Endothelial cell of umbilical vein (primary cell): ENCODE results near the gene TMEM267.

Source experiments
- CTCF ChIP-seq, 2 donors: IDR thresholded peaks; 1 replicate in 1 of 2; 2 replicates in 1 of 2; pipeline ENCODE4 v1.5.1; 2011; ENCODE audit warnings: low read length in 2 of 2, mild to moderate bottlenecking in 2 of 2, moderate library complexity in 2 of 2, control low read depth in 1 of 2, inconsistent platforms in 1 of 2, low read depth in 1 of 2; ENCODE audit not compliant: insufficient read depth in 1 of 2; ENCODE audit errors: extremely low read depth in 1 of 2
- EZH2 ChIP-seq: IDR thresholded peaks from 2 replicates; pipeline ENCODE4 v1.6.1; 2012; ENCODE audit warnings: borderline replicate concordance, low read depth, mild to moderate bottlenecking, moderate library complexity, low read length, inconsistent platforms; ENCODE audit not compliant: severe bottlenecking
- JUN ChIP-seq: IDR thresholded peaks from 2 replicates; pipeline ENCODE4 v1.6.1; 2011; ENCODE audit warnings: borderline replicate concordance, low read depth; ENCODE audit not compliant: insufficient read length, insufficient read depth
- POLR2A ChIP-seq: IDR thresholded peaks from 2 replicates; pipeline ENCODE4 v1.6.1; 2012; ENCODE audit warnings: low read depth, mild to moderate bottlenecking, control low read depth, low read length
- POLR2AphosphoS5 ChIP-seq: IDR thresholded peaks from 2 replicates; pipeline ENCODE4 v1.6.1; 2012; ENCODE audit warnings: low read depth, mild to moderate bottlenecking, control low read depth, low read length, moderate library complexity; ENCODE audit not compliant: insufficient read depth

- TF ChIP-seq CTCF (IDR thresholded peaks at IDR 0.05; ENCODE audit: extremely low read depth in 1 of 2, insufficient read depth in 1 of 2, low read depth in 1 of 2, low read length in 2 of 2), result no peak
- TF ChIP-seq POLR2A, result no peak
- no peak for TF ChIP-seq EZH2
- no peak for TF ChIP-seq POLR2AphosphoS5
- no peak for TF ChIP-seq JUN
Measured at GRCh38 chr5:43530648-43531047, 47.0 kb upstream of the TMEM267 start.
